GM19395 (cell line): ENCODE measurements around the gene BAHD1.

Experiments used
- ATAC-seq: cut with Tn5 transposase; IDR thresholded peaks from one replicate; pipeline ENCODE4 v1.9.1; 2021; ENCODE audit warnings: mild to moderate bottlenecking, moderate library complexity; ENCODE audit not compliant: unreplicated experiment

BAHD1 gene

GRCh38 chr15:40440743-40441564, at the start of gene BAHD1:
Gene BAHD1 (plus strand): TSS chr15:40440953. CDS start chr15:40458465, 17,512 bp downstream.
- ATAC-seq = peak; percentile 84

GRCh38 chr15:40392986-40393948, 47.5 kb upstream of the BAHD1 start:
- ATAC-seq = no peak

GRCh38 chr15:40397688-40398412, 42.9 kb upstream of the BAHD1 start:
- ATAC-seq = no peak

- ATAC-seq = peak; percentile 86
These were observed 42.3 kb upstream of the BAHD1 start for GRCh38 chr15:40398413-40398873.

GRCh38 chr15:40399370-40399769, 41.4 kb upstream of the BAHD1 start:
- ATAC-seq = no peak

GRCh38 chr15:40405501-40406381, 35.0 kb upstream of the BAHD1 start, which contains the start of gene IVD:
Gene IVD (plus strand): TSS chr15:40405795. CDS start chr15:40405828, 33 bp downstream.
- peak; percentile 81 for ATAC-seq

- ATAC-seq = peak; percentile 64
These were observed 33.3 kb upstream of the BAHD1 start for GRCh38 chr15:40407330-40407990.

GRCh38 chr15:40409366-40409765, 31.4 kb upstream of the BAHD1 start:
- no peak for ATAC-seq

GRCh38 chr15:40410476-40410875, 30.3 kb upstream of the BAHD1 start:
- no peak for ATAC-seq

GRCh38 chr15:40412095-40412759, 28.5 kb upstream of the BAHD1 start:
- ATAC-seq = no peak

GRCh38 chr15:40413036-40413435, 27.7 kb upstream of the BAHD1 start:
- ATAC-seq = no peak

- ATAC-seq = no peak
These were observed 25.9 kb upstream of the BAHD1 start for GRCh38 chr15:40414816-40415215.

GRCh38 chr15:40415226-40415625, 25.5 kb upstream of the BAHD1 start:
- no peak for ATAC-seq

- no peak for ATAC-seq
These were observed 24.7 kb upstream of the BAHD1 start for GRCh38 chr15:40416056-40416455.

- ATAC-seq = no peak
These were observed 22.6 kb upstream of the BAHD1 start for GRCh38 chr15:40418126-40418525.

- ATAC-seq = no peak
These were observed 20.6 kb upstream of the BAHD1 start for GRCh38 chr15:40420071-40420713.

- ATAC-seq = no peak
These were observed 20.0 kb upstream of the BAHD1 start for GRCh38 chr15:40420793-40421192.
